GM12878 (cell line): ENCODE measurements around the gene TENT5A. TPM values are rescaled to one million over a fixed set of nuclear protein-coding genes. Genes with fewer than 3 reads are reported as not detected.

ENCODE experiments used
- ATAC-seq: fragments of 200-7000 bp; cut with Tn5 transposase; 3 replicates; pipeline ENCODE4 v1.9.1; 2020; ENCODE audit warnings: mild to moderate bottlenecking, moderate library complexity
- BruUV-seq: library from RNA; stranded (reverse); fragments of 400-500 nt; replicated peaks from 2 replicates; lab custom pipeline; 2021; lab: Mats Ljungman, UMichigan
- CTCF ChIA-PET: fragments of 300-600 bp; sonication (Branson Sonifier 250); formaldehyde crosslinking; extraction: SDS; loops from one replicate; lab custom pipeline; 2021; ENCODE audit warnings: inconsistent platforms; lab: Yijun Ruan, JAX
- POLR2A ChIA-PET: fragments of 350-600 bp; formaldehyde crosslinking; extraction: SDS; loops from one replicate; lab custom pipeline; 2021; ENCODE audit warnings: inconsistent platforms; lab: Charles Lee
- RAD21 ChIA-PET: fragments of 300-600 bp; sonication (Branson Sonifier 250); formaldehyde crosslinking; loops from one replicate; lab custom pipeline; 2023; ENCODE audit warnings: antibody characterized with exemption; ENCODE audit not compliant: unreplicated experiment; lab: Charles Lee
- SMC1A ChIA-PET: fragments of 300-600 bp; sonication (Branson Sonifier 250); formaldehyde crosslinking; loops from one replicate; lab custom pipeline; 2023; ENCODE audit not compliant: unreplicated experiment, uncharacterized antibody; lab: Charles Lee
- DNase-seq: peaks from one replicate; pipeline ENCODE4 v3.0.0-alpha.2; 2011; ENCODE audit warnings: low read depth, low spot score
- FAIRE-seq: peaks from 3 replicates; lab custom pipeline; 2011; peaks lifted over from hg19 to GRCh38; lab: Jason Lieb, UNC
- H2AFZ ChIP-seq: 2 replicates; pipeline ENCODE4 v1.6.0; 2011; ENCODE audit warnings: low read depth, low read length, control low read depth; ENCODE audit not compliant: control insufficient read depth
- H3K27ac ChIP-seq: 2 replicates; pipeline ENCODE4 v1.5.1; 2011; ENCODE audit warnings: control low read depth; ENCODE audit not compliant: control insufficient read depth, insufficient read depth
- H3K27me3 ChIP-seq, 2 experiments: replicated peaks in 1 of 2; 2 replicates each; pipeline versions ENCODE4 v1.6.0 to v1.6.1; 2011; ENCODE audit warnings: low read length in 1 of 2; ENCODE audit not compliant: control insufficient read depth in 2 of 2, insufficient read depth in 2 of 2
- H3K36me3 ChIP-seq, 2 experiments: 2 replicates each; pipeline ENCODE4 v1.5.1; 2011; ENCODE audit warnings: low read length in 1 of 2; ENCODE audit not compliant: control insufficient read depth in 2 of 2, insufficient read depth in 2 of 2
- H3K4me1 ChIP-seq: 2 replicates; pipeline ENCODE4 v1.6.1; 2011; ENCODE audit warnings: mild to moderate bottlenecking, low read length, moderate library complexity, mixed read lengths; ENCODE audit not compliant: control insufficient read depth, insufficient read depth
- H3K4me2 ChIP-seq: 2 replicates; pipeline ENCODE4 v1.6.0; 2011; ENCODE audit warnings: control low read depth; ENCODE audit not compliant: control insufficient read depth, insufficient read depth
- H3K4me3 ChIP-seq: fragments of 200-600 bp; sonication (generic); 2 replicates; pipeline ENCODE4 v1.5.1; 2016
- H3K79me2 ChIP-seq: 2 replicates; pipeline ENCODE4 v1.6.0; 2011; ENCODE audit warnings: low read length; ENCODE audit not compliant: control insufficient read depth, insufficient read depth
- H3K9ac ChIP-seq: 2 replicates; pipeline ENCODE4 v1.8.0; 2011; ENCODE audit warnings: low read length, control low read depth, mixed read lengths; ENCODE audit not compliant: control insufficient read depth, insufficient read depth
- H3K9me3 ChIP-seq: replicated peaks from 3 replicates; pipeline ENCODE4 v1.5.1; 2011; ENCODE audit warnings: mild to moderate bottlenecking, low read length; ENCODE audit not compliant: control insufficient read depth, insufficient read depth
- H4K20me1 ChIP-seq: 2 replicates; pipeline ENCODE4 v1.6.0; 2011; ENCODE audit not compliant: control insufficient read depth, insufficient read depth
- BMI1 ChIP-seq: fragments of 450-650 bp; IDR thresholded peaks from 2 replicates; pipeline ENCODE4 v1.6.1; 2016; ENCODE audit warnings: mild to moderate bottlenecking, moderate library complexity, borderline replicate concordance
- CHD1 ChIP-seq: IDR thresholded peaks from 2 replicates; pipeline ENCODE4 v1.6.1; 2012; ENCODE audit warnings: low read depth, low read length, improper control_type of control experiment
- CTCF ChIP-seq, 3 experiments: IDR thresholded peaks in 2 of 3; conservative IDR thresholded peaks in 1 of 3; 2 replicates each; pipeline ENCODE4 v1.5.1; 2011; ENCODE audit warnings: low read depth in 3 of 3, low read length in 3 of 3, mild to moderate bottlenecking in 3 of 3, control low read depth in 2 of 3, moderate library complexity in 2 of 3, inconsistent platforms in 1 of 3, mixed read lengths in 1 of 3; ENCODE audit not compliant: control insufficient read depth in 2 of 3, insufficient read depth in 1 of 3; ENCODE audit errors: extremely low read depth in 1 of 3
- E2F4 ChIP-seq: IDR thresholded peaks from 2 replicates; pipeline ENCODE4 v1.6.1; 2012; ENCODE audit warnings: low read depth, low read length, improper control_type of control experiment
- EZH2 ChIP-seq: IDR thresholded peaks from 2 replicates; pipeline ENCODE4 v1.6.1; 2012; ENCODE audit warnings: low read depth, mild to moderate bottlenecking, control low read depth, inconsistent platforms, low read length, borderline replicate concordance; ENCODE audit not compliant: control insufficient read depth
- KDM1A ChIP-seq: fragments of 200-600 bp; sonication (generic); IDR thresholded peaks from 2 replicates; pipeline ENCODE4 v1.6.1; 2016; ENCODE audit warnings: borderline replicate concordance
- KLF5 ChIP-seq: fragments of 450-650 bp; IDR thresholded peaks from 2 replicates; pipeline ENCODE4 v1.6.1; 2014; ENCODE audit warnings: mild to moderate bottlenecking; ENCODE audit not compliant: partially characterized antibody
- MTA2 ChIP-seq: fragments of 450-650 bp; IDR thresholded peaks from 2 replicates; pipeline ENCODE4 v1.6.1; 2016; ENCODE audit warnings: low read depth, mild to moderate bottlenecking, moderate library complexity
- PAX8 ChIP-seq: fragments of 450-650 bp; IDR thresholded peaks from 2 replicates; pipeline ENCODE4 v1.6.1; 2017; ENCODE audit warnings: mild to moderate bottlenecking, moderate library complexity
- SMAD5 ChIP-seq: IDR thresholded peaks from 2 replicates; pipeline ENCODE4 v1.6.1; 2016; ENCODE audit warnings: antibody characterized with exemption, low read depth
- ZNF24 ChIP-seq: fragments of 450-650 bp; IDR thresholded peaks from 2 replicates; pipeline ENCODE4 v1.6.1; 2017; ENCODE audit warnings: antibody characterized with exemption, mild to moderate bottlenecking
- ZNF384 ChIP-seq: IDR thresholded peaks from 2 replicates; pipeline ENCODE4 v1.6.1; 2012; ENCODE audit warnings: low read depth, mild to moderate bottlenecking, low read length, improper control_type of control experiment, borderline replicate concordance
- WGBS: methylation state at CpG from one replicate; pipeline ENCODE4 v1.1.6; 2016; ENCODE audit warnings: low lambda C conversion rate; ENCODE audit not compliant: insufficient replicate concordance, insufficient coverage; ENCODE audit errors: missing lambda C conversion rate; 5-methylcytosine and 5-hydroxymethylcytosine counted together
- in situ Hi-C: fragments of 300-500 bp; cut with MboI; formaldehyde crosslinking; loops from 9 replicates; pipeline ENCODE4 v1.14.3; 2018; ENCODE audit warnings: mixed read lengths
- intact Hi-C: fragments of 100-400 bp; cut with micrococcal nuclease; formaldehyde crosslinking; loops from one replicate; pipeline ENCODE4 v1.14.2; 2022; ENCODE audit not compliant: unreplicated experiment
- polyA plus RNA-seq, 11 experiments: library from polyadenylated mRNA; depleted of rRNA in 4 of 11; unstranded in 6 of 11; stranded (reverse) in 5 of 11; fragments of >200 nt; fragmentation: Nextera tagmentation in 4 of 11; fragmentation: Illumina TruSeq in 1 of 11; extraction: Ambion mirVana in 4 of 11; extraction: Trizol in 1 of 11; gene quantifications; 1 replicate in 1 of 11; 2 replicates in 10 of 11; pipeline versions ENCODE4 v1.2.1 to v1.2.3, GENCODE V29; 2011 to 2016; ENCODE audit warnings: inconsistent platforms in 2 of 11, missing spikeins in 2 of 11, low read depth in 1 of 11
- total RNA-seq, 4 experiments: library from RNA; depleted of rRNA in 3 of 4; stranded (reverse); fragments of >200 nt in 3 of 4; fragmentation: Illumina TruSeq in 1 of 4; extraction: Trizol in 1 of 4; gene quantifications; 2 replicates each; pipeline versions ENCODE4 v1.2.1 to v1.2.3, GENCODE V29; 2013 to 2021
- TF ChIP-seq, protein P1 (sequence below): IDR thresholded peaks from 2 replicates; pipeline ENCODE4 v1.6.1; 2011; ENCODE audit warnings: borderline replicate concordance, low read depth, mild to moderate bottlenecking, moderate library complexity, low read length; ENCODE audit not compliant: insufficient read depth, poor library complexity, severe bottlenecking
- TF ChIP-seq, protein P2 (sequence below): fragments of 450-650 bp; IDR thresholded peaks from 2 replicates; pipeline ENCODE4 v1.6.1; 2016; ENCODE audit warnings: mild to moderate bottlenecking, moderate library complexity, borderline replicate concordance

TENT5A gene
- total and polyA plus RNA-seq, 10 of the 15 experiments (the other 5 are each of a cell fraction or from before 2014, with no cell fraction given): 0.25 to 9.6 (median 0.48) TPM

DNA sequence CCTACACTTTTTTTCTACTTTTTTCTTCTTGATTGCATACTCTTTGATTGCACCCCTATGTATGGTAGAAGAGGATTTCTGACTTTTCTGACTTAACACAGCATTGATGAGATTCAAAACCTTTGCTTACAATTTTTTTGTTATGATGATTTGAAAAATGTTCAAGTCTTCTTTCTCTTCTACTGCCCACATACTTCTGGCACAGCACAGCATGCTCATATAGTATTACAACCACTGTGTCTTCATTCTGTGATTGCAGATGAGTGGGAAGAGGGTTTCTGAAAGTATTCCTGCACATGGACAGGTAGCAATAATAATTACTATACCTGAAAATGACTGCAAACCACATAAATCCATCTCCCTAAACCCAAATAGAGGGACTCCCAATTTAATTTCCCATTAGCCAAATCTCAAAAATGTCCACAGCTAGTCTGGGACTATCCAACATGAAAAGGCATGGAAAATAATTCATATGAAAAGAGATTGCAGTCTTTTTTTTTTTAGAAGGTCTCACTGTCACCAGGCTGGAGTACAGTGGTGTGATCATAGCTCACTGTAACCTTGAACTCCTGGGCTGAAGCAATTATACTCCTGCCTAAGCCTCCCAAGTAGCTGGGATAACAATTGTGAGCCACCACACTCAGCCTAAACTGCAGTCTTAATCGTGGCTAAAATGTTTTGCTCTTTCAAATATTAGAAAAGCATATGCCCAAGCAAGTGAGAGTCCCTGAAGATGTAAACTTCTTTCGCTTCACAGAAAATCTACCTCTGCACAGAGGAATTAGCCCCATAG, 15.9 kb upstream of the TENT5A start:
- H3K36me3 ChIP-seq: no peaks in the 10 kb centered on the region
- H3K9me3 ChIP-seq: no peaks in the 10 kb centered on the region; the same call in 2 of the 3 replicates
- no peak overlapping the region for H3K4me2 ChIP-seq
- FAIRE-seq (no peak), ATAC-seq (no peak), DNase-seq (no peak)
- no peaks in the 10 kb centered on the region for H3K27me3 ChIP-seq
- ChIA-PET RAD21 (interaction anchor here (1.4 kb wide), 1 partner anchor 9 kb away, joined by 3 read pairs; no protein-coding TSS in a partner anchor), CTCF (interaction anchor here (0.7 to 2.5 kb wide), 3 partner anchors 10 to 271 kb away, joined by 3 to 7 read pairs (median 7); no protein-coding TSS in a partner anchor), SMC1A (interaction anchor here (0.6 to 2.1 kb wide), 7 partner anchors 10 to 233 kb away, joined by 3 to 10 read pairs (median 3); no protein-coding TSS in a partner anchor), POLR2A (interaction anchor here (1.3 kb wide), 1 partner anchor 11 kb away, joined by 4 read pairs; no protein-coding TSS in a partner anchor)
- H3K79me2 ChIP-seq: no peaks in the 10 kb centered on the region
- H2AFZ ChIP-seq: no peak overlapping the region
- no peaks in the 10 kb centered on the region for H4K20me1 ChIP-seq
- in situ Hi-C loops (no loop called here), intact Hi-C loops (no loop called here)
- H3K27ac ChIP-seq: no peak overlapping the region
- 10% methylated on average over 2 of the region's 2 CpGs for WGBS
- no peak overlapping the region for H3K4me3 ChIP-seq
- H3K9ac ChIP-seq: no peak overlapping the region
- BruUV-seq: no TSS peak
- no peaks in the 10 kb centered on the region for H3K4me1 ChIP-seq
- TF ChIP-seq ZNF384 (no peak), CHD1 (no peak), PAX8 (no peak), MTA2 (no peak), CTCF (IDR thresholded peaks at IDR 0.05 in 2 of 3, conservative IDR thresholded peaks at IDR 0.05 in 1 of 3; ENCODE audit: control insufficient read depth in 2 of 3, extremely low read depth in 1 of 3, insufficient read depth in 1 of 3, low read depth in 3 of 3, low read length in 3 of 3) (no peak), BMI1 (no peak), SMAD5 (no peak), EZH2 (no peak), KDM1A (no peak), ZNF24 (no peak), KLF5 (no peak), E2F4 (no peak)
- TF ChIP-seq, protein P1, sequence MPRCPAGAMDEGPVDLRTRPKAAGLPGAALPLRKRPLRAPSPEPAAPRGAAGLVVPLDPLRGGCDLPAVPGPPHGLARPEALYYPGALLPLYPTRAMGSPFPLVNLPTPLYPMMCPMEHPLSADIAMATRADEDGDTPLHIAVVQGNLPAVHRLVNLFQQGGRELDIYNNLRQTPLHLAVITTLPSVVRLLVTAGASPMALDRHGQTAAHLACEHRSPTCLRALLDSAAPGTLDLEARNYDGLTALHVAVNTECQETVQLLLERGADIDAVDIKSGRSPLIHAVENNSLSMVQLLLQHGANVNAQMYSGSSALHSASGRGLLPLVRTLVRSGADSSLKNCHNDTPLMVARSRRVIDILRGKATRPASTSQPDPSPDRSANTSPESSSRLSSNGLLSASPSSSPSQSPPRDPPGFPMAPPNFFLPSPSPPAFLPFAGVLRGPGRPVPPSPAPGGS: no peak
- TF ChIP-seq, protein P2, sequence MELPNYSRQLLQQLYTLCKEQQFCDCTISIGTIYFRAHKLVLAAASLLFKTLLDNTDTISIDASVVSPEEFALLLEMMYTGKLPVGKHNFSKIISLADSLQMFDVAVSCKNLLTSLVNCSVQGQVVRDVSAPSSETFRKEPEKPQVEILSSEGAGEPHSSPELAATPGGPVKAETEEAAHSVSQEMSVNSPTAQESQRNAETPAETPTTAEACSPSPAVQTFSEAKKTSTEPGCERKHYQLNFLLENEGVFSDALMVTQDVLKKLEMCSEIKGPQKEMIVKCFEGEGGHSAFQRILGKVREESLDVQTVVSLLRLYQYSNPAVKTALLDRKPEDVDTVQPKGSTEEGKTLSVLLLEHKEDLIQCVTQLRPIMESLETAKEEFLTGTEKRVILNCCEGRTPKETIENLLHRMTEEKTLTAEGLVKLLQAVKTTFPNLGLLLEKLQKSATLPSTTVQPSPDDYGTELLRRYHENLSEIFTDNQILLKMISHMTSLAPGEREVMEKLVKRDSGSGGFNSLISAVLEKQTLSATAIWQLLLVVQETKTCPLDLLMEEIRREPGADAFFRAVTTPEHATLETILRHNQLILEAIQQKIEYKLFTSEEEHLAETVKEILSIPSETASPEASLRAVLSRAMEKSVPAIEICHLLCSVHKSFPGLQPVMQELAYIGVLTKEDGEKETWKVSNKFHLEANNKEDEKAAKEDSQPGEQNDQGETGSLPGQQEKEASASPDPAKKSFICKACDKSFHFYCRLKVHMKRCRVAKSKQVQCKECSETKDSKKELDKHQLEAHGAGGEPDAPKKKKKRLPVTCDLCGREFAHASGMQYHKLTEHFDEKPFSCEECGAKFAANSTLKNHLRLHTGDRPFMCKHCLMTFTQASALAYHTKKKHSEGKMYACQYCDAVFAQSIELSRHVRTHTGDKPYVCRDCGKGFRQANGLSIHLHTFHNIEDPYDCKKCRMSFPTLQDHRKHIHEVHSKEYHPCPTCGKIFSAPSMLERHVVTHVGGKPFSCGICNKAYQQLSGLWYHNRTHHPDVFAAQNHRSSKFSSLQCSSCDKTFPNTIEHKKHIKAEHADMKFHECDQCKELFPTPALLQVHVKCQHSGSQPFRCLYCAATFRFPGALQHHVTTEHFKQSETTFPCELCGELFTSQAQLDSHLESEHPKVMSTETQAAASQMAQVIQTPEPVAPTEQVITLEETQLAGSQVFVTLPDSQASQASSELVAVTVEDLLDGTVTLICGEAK: no peak
